ENCODE data around the gene NCAPH2.

NCAPH2 gene

DNA sequence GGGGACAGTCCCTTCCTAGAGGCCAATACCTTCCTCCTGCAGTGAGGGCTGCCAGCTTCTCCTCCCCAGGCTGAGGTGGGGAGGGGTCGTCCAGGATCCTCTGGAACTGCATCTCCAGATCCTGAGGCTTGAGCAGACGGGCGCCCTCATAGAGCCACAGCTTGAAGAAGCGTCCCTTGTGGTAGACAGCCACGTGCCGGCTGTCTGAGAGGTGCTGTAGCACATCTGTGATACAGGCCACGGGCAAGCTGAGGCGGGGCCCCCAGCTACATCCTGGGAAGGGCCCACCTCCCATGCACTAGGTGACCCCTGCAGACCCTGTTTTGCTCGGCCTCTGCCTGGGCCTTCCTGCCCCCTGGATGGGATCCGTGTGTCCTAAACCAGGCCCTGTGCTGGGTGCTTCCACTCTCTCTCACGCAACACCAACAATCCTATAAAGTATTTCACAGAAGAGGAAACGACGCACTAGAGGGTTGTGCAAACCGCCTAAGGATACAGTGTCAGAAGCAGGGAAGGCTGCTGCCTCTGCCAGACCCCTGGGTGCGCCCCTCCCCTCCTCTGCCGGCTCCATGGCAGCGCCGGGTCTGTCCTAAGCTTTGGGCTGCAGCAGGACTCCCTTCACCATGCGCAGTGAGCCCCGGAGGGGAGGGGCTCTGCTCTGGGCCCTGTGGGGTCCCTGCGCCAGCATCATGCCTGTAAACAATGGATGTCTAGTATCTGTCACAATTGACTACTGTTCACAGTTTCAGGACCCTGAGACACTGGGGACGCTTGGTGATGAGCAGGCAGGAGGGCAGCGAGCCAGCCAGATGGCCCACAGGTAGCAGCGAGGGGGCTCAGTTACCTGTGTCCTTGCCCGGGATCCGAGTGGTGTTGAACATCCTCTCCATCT is 65.7 kb downstream of the NCAPH2 start:
- TF ChIP-seq, protein P1, sequence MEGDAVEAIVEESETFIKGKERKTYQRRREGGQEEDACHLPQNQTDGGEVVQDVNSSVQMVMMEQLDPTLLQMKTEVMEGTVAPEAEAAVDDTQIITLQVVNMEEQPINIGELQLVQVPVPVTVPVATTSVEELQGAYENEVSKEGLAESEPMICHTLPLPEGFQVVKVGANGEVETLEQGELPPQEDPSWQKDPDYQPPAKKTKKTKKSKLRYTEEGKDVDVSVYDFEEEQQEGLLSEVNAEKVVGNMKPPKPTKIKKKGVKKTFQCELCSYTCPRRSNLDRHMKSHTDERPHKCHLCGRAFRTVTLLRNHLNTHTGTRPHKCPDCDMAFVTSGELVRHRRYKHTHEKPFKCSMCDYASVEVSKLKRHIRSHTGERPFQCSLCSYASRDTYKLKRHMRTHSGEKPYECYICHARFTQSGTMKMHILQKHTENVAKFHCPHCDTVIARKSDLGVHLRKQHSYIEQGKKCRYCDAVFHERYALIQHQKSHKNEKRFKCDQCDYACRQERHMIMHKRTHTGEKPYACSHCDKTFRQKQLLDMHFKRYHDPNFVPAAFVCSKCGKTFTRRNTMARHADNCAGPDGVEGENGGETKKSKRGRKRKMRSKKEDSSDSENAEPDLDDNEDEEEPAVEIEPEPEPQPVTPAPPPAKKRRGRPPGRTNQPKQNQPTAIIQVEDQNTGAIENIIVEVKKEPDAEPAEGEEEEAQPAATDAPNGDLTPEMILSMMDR (IDR thresholded peaks at IDR 0.05; ENCODE audit: low read depth, low read length), result no peak
- no peak overlapping the region for H3K4me3 ChIP-seq (ENCODE audit: low read depth, low read length)

DNA sequence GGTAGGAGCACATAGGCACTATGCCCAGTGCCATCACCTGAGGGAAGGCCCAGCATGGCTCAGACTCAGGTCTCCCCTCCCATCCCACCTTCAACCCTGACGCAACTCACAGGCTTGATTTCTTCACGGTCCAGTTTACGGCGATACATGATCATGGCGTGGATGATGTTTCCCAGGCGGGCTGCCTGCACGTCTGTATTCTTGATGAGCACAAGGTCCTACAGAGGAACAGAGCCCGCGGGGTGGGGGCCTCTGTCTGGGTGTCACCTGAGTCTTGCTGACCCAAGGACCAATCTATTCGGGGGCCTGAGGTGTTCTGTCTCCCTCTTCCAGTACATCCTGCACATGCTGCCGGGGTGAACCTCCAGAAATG is 66.3 kb downstream of the NCAPH2 start:
- no peak overlapping the region for H3K4me3 ChIP-seq (ENCODE audit: low read depth, low read length)
- TF ChIP-seq, protein P1 (IDR thresholded peaks at IDR 0.05; ENCODE audit: low read depth, low read length), result no peak
